HepG2 (cell line): Measurements from ENCODE around the gene CEP131. TPM values are rescaled to one million over a fixed set of nuclear protein-coding genes. Genes with fewer than 3 reads are reported as not detected.

ENCODE experiments used
- ATAC-seq: fragments of 200-7000 bp; cut with Tn5 transposase; 3 replicates; pipeline ENCODE4 v1.9.1; 2020; ENCODE audit warnings: mild to moderate bottlenecking, moderate library complexity
- BruUV-seq: library from RNA; stranded (reverse); fragments of 400-500 nt; replicated peaks from 2 replicates; lab custom pipeline; 2021; lab: Mats Ljungman, UMichigan
- CTCF ChIA-PET: fragments of 300-600 bp; formaldehyde crosslinking; extraction: SDS; loops from one replicate; lab custom pipeline; 2021; ENCODE audit warnings: low total read pairs, inconsistent platforms, low intra/inter-chr PET ratio; lab: Yijun Ruan, JAX
- POLR2A ChIA-PET: fragments of 350-600 bp; sonication (Branson Sonifier 250); formaldehyde crosslinking; loops from one replicate; lab custom pipeline; 2020; ENCODE audit warnings: antibody characterized with exemption, inconsistent platforms; lab: Yijun Ruan, JAX
- DNase-seq: peaks from one replicate; pipeline ENCODE4 v3.0.0-alpha.2; 2015; ENCODE audit warnings: low spot score
- FAIRE-seq: peaks from 3 replicates; lab custom pipeline; 2011; peaks lifted over from hg19 to GRCh38; lab: Jason Lieb, UNC
- H2AFZ ChIP-seq: one replicate; pipeline ENCODE4 v1.6.1; 2011; ENCODE audit warnings: low read length, inconsistent platforms
- H3K27ac ChIP-seq: fragments of 300-600 bp; 3 replicates; pipeline ENCODE4 v1.8.0; 2011; ENCODE audit warnings: mixed run types, mild to moderate bottlenecking, mixed read lengths, low read length, inconsistent platforms; ENCODE audit not compliant: insufficient read depth; ENCODE audit errors: extremely low read length
- H3K27me3 ChIP-seq, 2 experiments: fragments of 200-600 bp in 1 of 2; 2 replicates in 1 of 2; 3 replicates in 1 of 2; pipeline versions ENCODE4 v1.6.0 to v1.8.0; 2011; ENCODE audit warnings: low read length in 2 of 2, mild to moderate bottlenecking in 2 of 2, moderate library complexity in 2 of 2, inconsistent platforms in 1 of 2; ENCODE audit not compliant: insufficient read depth in 2 of 2, control insufficient read depth in 1 of 2
- H3K36me3 ChIP-seq, 2 experiments: fragments of 200-600 bp in 1 of 2; replicated peaks in 1 of 2; 2 replicates in 1 of 2; 3 replicates in 1 of 2; pipeline versions ENCODE4 v1.5.1 to v1.8.0; 2011; ENCODE audit warnings: low read length in 2 of 2, inconsistent platforms in 1 of 2; ENCODE audit not compliant: insufficient read depth in 2 of 2, control insufficient read depth in 1 of 2
- H3K4me1 ChIP-seq: 2 replicates; pipeline ENCODE4 v1.5.1; 2012; ENCODE audit warnings: low read length, inconsistent platforms; ENCODE audit not compliant: insufficient read depth
- H3K4me2 ChIP-seq: 2 replicates; pipeline ENCODE4 v1.6.0; 2011; ENCODE audit warnings: low read depth, low read length, inconsistent platforms
- H3K4me3 ChIP-seq, 3 experiments: fragments of 200-600 bp in 1 of 3; sonication (generic), shearing (Covaris generic) in 1 of 3; replicated peaks in 1 of 3; 2 replicates each; pipeline ENCODE4 v1.5.1; 2011 to 2016; ENCODE audit warnings: low read length in 3 of 3, inconsistent platforms in 2 of 3, low read depth in 2 of 3, mild to moderate bottlenecking in 2 of 3, control low read depth in 1 of 3, mixed read lengths in 1 of 3; ENCODE audit not compliant: insufficient read depth in 1 of 3
- H3K79me2 ChIP-seq: one replicate; pipeline ENCODE4 v1.6.1; 2011; ENCODE audit warnings: low read length, inconsistent platforms; ENCODE audit not compliant: insufficient read depth
- H3K9ac ChIP-seq: 2 replicates; pipeline ENCODE4 v1.6.0; 2011; ENCODE audit warnings: mild to moderate bottlenecking, low read depth, low read length, inconsistent platforms; ENCODE audit not compliant: insufficient read depth
- H3K9me3 ChIP-seq: 2 replicates; pipeline ENCODE4 v1.5.1; 2012; ENCODE audit warnings: mild to moderate bottlenecking, low read length
- H4K20me1 ChIP-seq: 2 replicates; pipeline ENCODE4 v1.6.0; 2011; ENCODE audit warnings: inconsistent platforms, mild to moderate bottlenecking, low read length, moderate library complexity; ENCODE audit not compliant: insufficient read depth
- ATF5 ChIP-seq: sonication (generic); formaldehyde crosslinking; IDR thresholded peaks from 2 replicates; pipeline ENCODE4 v1.4.0; 2020; ENCODE audit warnings: mild to moderate bottlenecking, low read depth, missing genetic modification reagents
- CSRNP1 ChIP-seq: sonication (generic); formaldehyde crosslinking; IDR thresholded peaks from 2 replicates; pipeline ENCODE4 v1.8.1; 2023; ENCODE audit warnings: mild to moderate bottlenecking, missing genetic modification reagents
- ISX ChIP-seq: sonication (generic); formaldehyde crosslinking; conservative IDR thresholded peaks from 2 replicates; pipeline ENCODE4 v1.5.0; 2020; ENCODE audit warnings: missing genetic modification reagents
- LRRFIP1 ChIP-seq: sonication (generic); formaldehyde crosslinking; conservative IDR thresholded peaks from 2 replicates; pipeline ENCODE4 v1.4.0; 2020; ENCODE audit warnings: missing genetic modification reagents
- SRY ChIP-seq: sonication (generic); formaldehyde crosslinking; IDR thresholded peaks from 2 replicates; pipeline ENCODE4 v1.8.0; 2022; ENCODE audit warnings: mild to moderate bottlenecking, missing genetic modification reagents
- ZBTB40 ChIP-seq, 2 experiments: fragments of 450-650 bp in 1 of 2; sonication (generic) in 1 of 2; formaldehyde crosslinking in 1 of 2; IDR thresholded peaks; 2 replicates each; pipeline versions ENCODE4 v1.6.1 to v1.8.0; 2016 to 2022; ENCODE audit warnings: antibody characterized with exemption in 1 of 2, mild to moderate bottlenecking in 1 of 2, missing genetic modification reagents in 1 of 2
- ZBTB7A ChIP-seq: sonication (generic); formaldehyde crosslinking; IDR thresholded peaks from 2 replicates; pipeline ENCODE4 v1.8.0; 2022; ENCODE audit warnings: mild to moderate bottlenecking, missing genetic modification reagents
- ZFP1 ChIP-seq: IDR thresholded peaks from 2 replicates; pipeline ENCODE4 v1.6.1; 2016
- ZNF260 ChIP-seq: sonication (generic); formaldehyde crosslinking; IDR thresholded peaks from 2 replicates; pipeline ENCODE4 v1.4.0; 2020; ENCODE audit warnings: missing genetic modification reagents, low read depth, mild to moderate bottlenecking, borderline replicate concordance
- ZZZ3 ChIP-seq: sonication (generic); formaldehyde crosslinking; IDR thresholded peaks from 2 replicates; pipeline ENCODE4 v1.4.0; 2020; ENCODE audit warnings: missing genetic modification reagents, mild to moderate bottlenecking, borderline replicate concordance
- WGBS: methylation state at CpG from one replicate; pipeline ENCODE4 v1.1.6; 2017; ENCODE audit warnings: low lambda C conversion rate; 5-methylcytosine and 5-hydroxymethylcytosine counted together
- in situ Hi-C: cut with HindIII; loops from 2 replicates; pipeline ENCODE4 v1.10.0; 2017; ENCODE audit warnings: low pct_unique_long_range_greater_than_20kb; ENCODE audit not compliant: extremely low pct_ligation_motif_present
- intact Hi-C: fragments of 100-400 bp; cut with micrococcal nuclease; formaldehyde crosslinking; loops from one replicate; pipeline ENCODE4 v1.10.0; 2022; ENCODE audit not compliant: unreplicated experiment
- polyA plus RNA-seq, 8 experiments: library from polyadenylated mRNA; depleted of rRNA in 3 of 8; stranded (reverse) in 7 of 8; unstranded in 1 of 8; fragments of >200 nt; fragmentation: Illumina TruSeq in 4 of 8; extraction: Trizol in 4 of 8; gene quantifications; 2 replicates each; pipeline versions ENCODE4 v1.2.1 to v1.2.3, GENCODE V29; 2011 to 2016; ENCODE audit warnings: low read depth in 4 of 8, missing spikeins in 1 of 8, mixed read lengths in 1 of 8; ENCODE audit not compliant: insufficient read depth in 1 of 8
- total RNA-seq, 5 experiments: library from RNA; depleted of rRNA; stranded (reverse); fragments of >200 nt; fragmentation: Illumina TruSeq; extraction: Trizol; gene quantifications; 2 replicates each; pipeline ENCODE4 v1.2.3, GENCODE V29; 2016; ENCODE audit warnings: low read depth in 1 of 5

The CEP131 gene
- total and polyA plus RNA-seq, 2 of the 13 experiments (the other 11 are each of a cell fraction or from before 2014, with no cell fraction given): 5.0 to 16.8 TPM

- H3K36me3 ChIP-seq: peaks cover 17 to 44% of the 10 kb centered on the region in 2 experiments; a peak in 4 of 5 replicates
- H3K79me2 ChIP-seq: no peaks in the 10 kb centered on the region
- in situ Hi-C loops (no loop called here), intact Hi-C loops (no loop called here)
- WGBS: 83% methylated on average over 4 of the region's 4 CpGs
- ChIA-PET CTCF (no interaction called here), POLR2A (no interaction called here)
- H3K4me3 ChIP-seq: no peak overlapping the region
- H3K9ac ChIP-seq: no peak overlapping the region
- H3K4me2 ChIP-seq: no peak overlapping the region
- ATAC-seq (no peak), DNase-seq (no peak), FAIRE-seq (no peak)
- no peaks in the 10 kb centered on the region; the same call in 1 of the 2 replicates for H4K20me1 ChIP-seq
- H3K27ac ChIP-seq: no peak overlapping the region
- H3K27me3 ChIP-seq: no peaks in the 10 kb centered on the region
- no TSS peak for BruUV-seq
- no peaks in the 10 kb centered on the region for H3K9me3 ChIP-seq
- H2AFZ ChIP-seq: no peak overlapping the region
- H3K4me1 ChIP-seq: no peaks in the 10 kb centered on the region
- TF ChIP-seq ISX (CRISPR knock-in tag): no peak
- TF ChIP-seq SRY: no peak
- no peak for TF ChIP-seq ZBTB40 (IDR thresholded peaks at IDR 0.05)
- TF ChIP-seq ZBTB40 (CRISPR knock-in tag; IDR thresholded peaks at IDR 0.05): no peak
- no peak for TF ChIP-seq ZFP1 (CRISPR knock-in tag)
- TF ChIP-seq ZBTB7A: no peak
- no peak for TF ChIP-seq ATF5
- TF ChIP-seq ZZZ3 (CRISPR knock-in tag): no peak
- no peak for TF ChIP-seq LRRFIP1 (CRISPR knock-in tag)
- TF ChIP-seq CSRNP1 (CRISPR knock-in tag): no peak
- no peak for TF ChIP-seq ZNF260 (CRISPR knock-in tag)
Observed at GRCh38 chr17:81206166-81206565, 16.6 kb downstream of the CEP131 start.
